Stimulated activated CD8-positive, alpha-beta memory T cell treated with anti-CD3 and anti-CD28 coated beads, Interleukin-2, amount 100 ng/mL, for 48 hours (primary cell): ENCODE results near the gene SPPL2A.
"Not testable (repeated sequence)": the region's sequence is repeated elsewhere in the genome, so short reads cannot be mapped to it uniquely, and the experiment has no call there.

Experiments
- DNase-seq, 2 donors: peaks; one replicate each; pipeline ENCODE4 v3.0.0-alpha.2; 2020; ENCODE audit warnings: low read depth in 2 of 2

Gene SPPL2A

GRCh38 chr15:50773389-50773788 lies 7.9 kb upstream of the SPPL2A start:
- no peak for DNase-seq

GRCh38 chr15:50767332-50767861 lies 1.9 kb upstream of the SPPL2A start:
- DNase-seq: no peak

DNA sequence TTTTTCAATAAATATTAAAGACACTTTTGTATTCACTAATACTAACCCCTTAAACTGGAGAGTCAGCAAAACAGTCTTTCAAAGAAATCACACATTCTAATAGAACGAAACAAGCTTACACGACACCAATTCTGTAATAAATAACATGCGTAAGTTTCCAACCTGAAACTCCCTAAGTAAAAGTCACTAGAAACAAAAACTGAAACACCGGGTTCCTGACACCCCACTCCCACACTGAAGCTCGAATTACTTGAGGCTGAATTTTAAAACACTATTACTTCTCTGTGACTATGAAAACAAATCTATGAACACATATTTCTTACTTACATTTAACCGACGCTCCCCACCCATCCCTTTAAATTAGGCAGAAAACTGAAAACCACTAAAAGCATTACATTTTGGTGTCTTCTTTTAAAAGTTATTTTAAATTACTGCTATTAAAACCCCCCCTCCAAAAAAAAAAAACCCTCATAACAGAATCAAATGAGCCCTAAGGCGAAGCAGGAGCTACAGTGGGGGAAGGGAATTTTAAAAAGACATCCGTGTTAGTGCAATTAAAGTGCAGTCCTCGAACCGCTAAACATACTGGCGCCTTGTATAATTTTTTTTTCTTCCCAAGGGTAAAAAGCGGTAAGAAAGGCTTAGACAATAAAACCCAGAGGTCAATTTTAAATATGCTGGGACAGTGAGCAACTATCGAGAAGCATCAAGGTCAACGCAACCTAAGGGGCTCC lies 878 bp downstream of the SPPL2A start:
- DNase-seq: no peak

- DNase-seq: no peak
Measured at GRCh38 chr15:50758712-50759205, 6.7 kb downstream of the SPPL2A start.

- DNase-seq: no peak
Measured at GRCh38 chr15:50753463-50753862, 12.0 kb downstream of the SPPL2A start.

GRCh38 chr15:50751394-50751793 lies 14.1 kb downstream of the SPPL2A start:
- no peak for DNase-seq

DNA sequence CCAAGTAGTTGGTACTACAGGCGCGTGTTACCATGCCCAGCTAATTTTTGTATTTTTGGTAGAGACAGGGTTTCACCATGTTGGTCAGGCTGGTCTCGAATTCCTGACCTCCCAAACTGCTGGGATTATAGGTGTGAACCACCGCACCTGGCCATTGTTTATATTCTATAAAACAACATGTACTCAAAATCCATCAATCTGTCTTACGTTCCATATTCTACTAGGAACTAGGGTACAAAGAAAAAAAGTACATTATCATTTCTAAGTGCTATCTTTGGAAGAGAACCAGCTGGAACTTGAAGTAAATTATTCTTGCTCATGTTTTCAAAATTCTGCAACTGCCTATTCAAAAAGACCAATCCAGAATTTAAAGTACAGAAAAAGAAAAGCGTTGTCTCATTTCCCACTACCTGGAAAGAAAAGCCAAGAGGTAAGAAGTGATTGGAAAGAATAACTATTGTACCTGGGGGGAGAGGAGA lies 15.2 kb downstream of the SPPL2A start:
- no peak for DNase-seq

DNA sequence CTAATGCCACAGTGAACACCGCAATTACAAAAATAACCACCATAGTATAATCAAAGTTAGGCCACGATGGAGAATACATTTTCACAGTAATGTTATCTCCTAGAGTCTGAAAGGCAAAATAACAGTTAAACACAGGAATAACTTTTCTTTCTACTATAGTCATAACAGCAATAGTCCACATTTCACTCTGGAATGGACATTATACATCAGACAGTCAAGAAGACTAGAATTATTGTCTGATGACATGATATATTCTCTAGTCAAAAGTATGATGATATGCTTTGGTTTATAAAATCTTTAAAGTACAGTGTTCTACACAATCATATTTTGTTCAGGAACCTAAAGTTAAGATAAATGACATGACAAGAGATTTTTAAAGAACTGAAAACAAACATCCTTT lies 18.0 kb downstream of the SPPL2A start:
- DNase-seq: no peak

DNA sequence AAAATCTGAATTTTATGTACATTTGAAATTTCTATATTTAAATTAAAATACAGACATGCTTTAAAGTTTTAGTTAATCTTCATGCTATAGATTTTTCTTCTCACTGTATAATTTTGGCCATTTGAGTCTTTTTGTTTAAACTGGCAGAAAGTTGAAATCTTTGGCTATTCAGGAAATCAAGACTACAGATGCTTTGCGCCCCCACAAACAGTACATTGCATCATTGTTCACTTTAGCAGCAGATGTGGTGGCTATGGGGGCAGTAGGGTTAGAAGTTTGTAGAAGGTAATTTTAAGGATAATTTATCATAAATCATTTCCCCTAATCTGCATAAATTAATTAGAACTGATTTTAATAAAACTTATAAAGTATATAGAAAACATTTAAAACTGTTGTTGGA lies 20.9 kb downstream of the SPPL2A start:
- no peak for DNase-seq

- no peak for DNase-seq
Measured at GRCh38 chr15:50740955-50741354, 24.6 kb downstream of the SPPL2A start.

- DNase-seq: no peak
Measured at GRCh38 chr15:50736823-50737222, 28.7 kb downstream of the SPPL2A start.

DNA sequence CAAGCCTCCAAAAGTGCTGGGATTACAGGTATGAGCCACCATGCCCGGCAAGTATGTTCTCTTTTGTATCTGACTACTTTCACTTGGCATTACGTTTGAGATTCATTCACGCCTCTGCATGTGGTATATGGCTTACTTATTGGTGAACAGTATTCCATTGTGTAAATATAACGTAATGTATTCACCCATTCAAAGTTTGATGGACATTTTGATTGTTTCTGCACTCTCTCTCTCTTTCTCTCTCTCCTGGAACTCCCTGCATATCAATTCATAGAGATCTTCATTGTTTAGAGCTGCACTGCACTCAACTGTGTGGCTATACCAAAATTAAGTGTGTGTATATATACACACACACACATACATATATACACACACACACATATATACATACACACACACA lies 30.4 kb downstream of the SPPL2A start:
- no peak for DNase-seq

DNA sequence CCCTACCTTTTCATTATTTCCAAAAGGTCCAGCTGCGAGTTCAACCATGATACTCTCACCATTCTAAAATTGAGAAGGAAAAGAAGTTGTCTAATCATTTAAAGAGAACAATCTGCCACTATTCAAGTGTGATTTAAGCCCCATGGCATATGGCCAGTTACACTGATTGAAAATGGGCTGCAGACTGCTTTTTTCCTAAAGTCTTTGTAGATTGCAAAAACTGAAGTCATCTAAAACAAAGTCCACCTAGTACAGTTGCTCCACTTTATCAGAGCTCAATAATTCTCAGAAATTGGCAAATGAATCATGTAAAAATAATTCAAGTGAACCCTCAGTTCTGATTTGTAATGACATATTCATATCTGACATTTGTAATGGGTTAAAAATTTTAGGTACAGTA lies 39.2 kb downstream of the SPPL2A start:
- DNase-seq: no peak

- no peak for DNase-seq
Measured at GRCh38 chr15:50718700-50719125, 46.8 kb downstream of the SPPL2A start.

GRCh38 chr15:50712018-50712417 lies 53.5 kb downstream of the SPPL2A start:
- DNase-seq: no peak

DNA sequence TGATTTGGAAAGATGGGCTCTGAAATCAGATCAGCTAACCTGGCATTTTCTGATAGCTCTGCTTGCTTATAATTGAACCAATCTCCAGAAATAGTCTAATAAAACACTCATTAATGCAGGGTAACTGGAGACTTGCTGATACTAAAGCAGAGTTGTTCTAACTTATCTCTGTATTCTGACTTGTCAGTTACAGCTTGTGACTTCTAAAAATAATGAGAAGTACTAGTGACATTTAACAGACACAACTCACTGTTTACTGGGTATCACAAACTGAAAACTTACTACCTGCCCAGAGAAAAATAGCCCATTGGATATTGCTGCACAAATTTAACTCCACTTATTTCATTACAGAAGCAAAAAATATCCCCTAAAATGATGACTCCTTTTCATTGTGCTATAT lies 54.9 kb downstream of the SPPL2A start:
- no peak for DNase-seq

DNA sequence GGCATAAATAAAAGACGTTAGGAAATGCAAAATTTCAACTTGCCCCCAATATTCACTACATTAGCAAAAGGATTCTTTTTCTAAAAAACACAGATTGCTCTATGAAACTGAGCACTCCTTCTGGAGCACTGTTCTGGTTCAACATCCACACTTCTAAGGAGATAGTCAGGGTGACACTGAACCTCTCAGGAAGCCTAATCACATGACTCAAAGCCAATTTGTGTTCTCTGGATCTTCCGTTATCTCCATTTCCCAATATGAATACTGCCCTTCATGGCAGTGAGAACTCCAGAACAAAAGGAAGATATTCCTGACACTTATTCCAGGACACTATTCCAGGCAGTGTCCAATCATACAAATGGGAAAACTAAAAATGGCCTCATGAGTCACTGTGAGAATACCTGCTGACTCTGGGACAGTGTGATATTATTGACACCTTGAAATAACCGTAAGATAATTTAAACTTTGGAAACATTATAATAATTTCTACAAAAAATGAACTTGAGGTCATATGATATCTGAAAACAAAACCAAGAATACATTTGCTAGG lies 57.6 kb downstream of the SPPL2A start:
- DNase-seq: no peak

GRCh38 chr15:50702762-50703334 lies 62.7 kb downstream of the SPPL2A start:
- DNase-seq: no peak

- no peak for DNase-seq
Measured at GRCh38 chr15:50698101-50698500, 67.4 kb downstream of the SPPL2A start.

DNA sequence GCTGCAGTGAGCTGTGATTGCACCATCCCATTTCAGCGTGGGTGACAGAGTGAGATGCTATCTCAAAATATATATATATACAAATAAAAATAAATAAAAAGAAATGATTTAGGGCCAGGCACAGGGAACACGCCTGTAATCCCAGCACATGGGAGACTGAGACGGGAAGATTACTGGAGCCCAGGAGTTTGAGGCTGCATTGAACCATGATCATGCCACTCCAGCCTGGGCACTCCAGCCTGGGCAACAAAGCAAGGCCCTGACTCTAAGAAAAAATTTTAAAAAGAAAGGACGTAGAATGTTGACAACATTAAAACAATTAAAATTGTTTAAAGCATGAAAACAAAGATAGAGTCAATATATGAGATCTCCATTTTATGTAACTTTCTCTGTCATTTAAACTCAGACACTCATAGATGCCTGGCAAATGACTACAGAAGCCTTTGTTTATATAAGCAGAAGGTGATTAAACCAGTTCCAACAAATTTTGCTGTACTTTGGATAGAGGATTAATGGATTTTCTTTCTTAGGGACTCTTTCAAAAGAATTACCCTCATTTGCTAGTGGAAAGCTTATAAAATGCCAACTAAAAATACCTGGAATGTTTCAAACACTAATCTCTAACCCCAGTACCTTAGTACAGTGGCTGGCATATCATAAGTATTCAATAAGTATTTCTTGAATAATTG lies 68.3 kb downstream of the SPPL2A start:
- no peak for DNase-seq

DNA sequence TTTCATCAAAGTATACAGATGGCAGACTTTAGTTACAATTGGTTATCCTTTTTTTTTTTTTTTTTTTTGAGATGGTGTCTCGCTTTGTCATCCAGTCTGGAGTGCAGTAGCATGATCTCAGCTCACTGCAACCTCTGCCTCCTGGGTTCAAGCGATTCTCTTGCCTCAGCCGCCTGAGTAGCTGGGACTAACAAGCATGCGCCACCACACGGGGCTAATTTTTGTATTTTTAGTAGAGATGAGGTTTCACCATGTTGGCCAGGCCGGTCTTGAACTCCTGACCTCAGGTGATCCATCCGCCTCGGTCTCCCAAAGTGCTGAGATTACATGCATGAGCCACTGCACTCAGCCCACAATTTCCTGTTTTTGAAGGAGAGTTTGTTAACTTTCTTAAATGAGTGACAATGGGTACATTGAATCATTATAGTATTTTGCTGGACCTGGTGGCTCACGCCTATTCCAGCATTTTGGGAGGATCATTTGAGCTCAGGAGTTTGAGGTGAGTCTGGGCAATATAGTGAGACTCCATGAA lies 70.8 kb downstream of the SPPL2A start:
- not testable (repeated sequence) for DNase-seq

DNA sequence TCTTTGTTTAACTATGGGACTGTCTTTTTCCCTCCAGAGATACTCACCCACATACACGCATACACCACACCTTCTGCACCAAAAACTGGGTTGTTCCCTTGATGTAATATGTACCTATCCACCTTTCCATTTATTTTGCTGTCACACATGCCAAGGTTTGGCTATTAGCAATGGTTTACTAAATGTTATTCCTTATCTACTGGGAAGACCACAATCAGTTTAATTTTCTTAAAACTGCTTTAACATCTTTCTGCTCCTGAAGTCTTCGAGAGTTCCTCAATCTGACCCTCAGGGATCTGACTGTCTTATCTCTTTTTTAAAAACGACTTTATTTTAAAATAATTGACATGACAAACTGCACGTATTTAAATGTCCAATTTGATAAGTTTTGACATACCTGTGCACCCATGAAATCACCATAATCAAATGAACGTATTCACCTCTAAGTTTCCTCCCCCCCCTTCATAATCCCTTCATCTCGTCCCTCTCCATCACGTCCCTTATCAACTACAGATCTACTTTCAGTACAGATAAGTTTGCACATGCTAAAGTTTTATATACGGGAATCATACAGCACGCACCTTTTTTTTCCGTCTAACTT lies 78.1 kb downstream of the SPPL2A start:
- no peak for DNase-seq
